HL-60/S4 treated with phorbol 12-myristate 13-acetate at 8.2 ng/mL for 4 days and 3 days (cell line): ENCODE results near the gene ITPR1.

Source experiments
- in situ Hi-C: fragments of 300-500 bp; cut with MboI; formaldehyde crosslinking; loops from 2 replicates; pipeline ENCODE4 v1.15.0; 2022; ENCODE audit warnings: low sequenced_read_pairs

Gene ITPR1

GRCh38 chr3:4729061-4729973, 236.2 kb downstream of the ITPR1 start:
- in situ Hi-C loops = loop anchor here (10.0 kb wide), 1 partner anchor 85 kb away; no protein-coding TSS in a partner anchor

GRCh38 chr3:4730719-4731118, 237.6 kb downstream of the ITPR1 start:
- in situ Hi-C loops = no loop called here

- in situ Hi-C loops = no loop called here
Measured at GRCh38 chr3:4731543-4732111, 238.5 kb downstream of the ITPR1 start.

- in situ Hi-C loops = no loop called here
Measured at GRCh38 chr3:4732925-4733324, 239.8 kb downstream of the ITPR1 start.

- in situ Hi-C loops = no loop called here
Measured at GRCh38 chr3:4734454-4734853, 241.3 kb downstream of the ITPR1 start.

GRCh38 chr3:4735243-4735642, 242.1 kb downstream of the ITPR1 start:
- in situ Hi-C loops = no loop called here

GRCh38 chr3:4736284-4736861, 243.2 kb downstream of the ITPR1 start:
- in situ Hi-C loops = no loop called here

GRCh38 chr3:4738737-4739274, 245.7 kb downstream of the ITPR1 start:
- in situ Hi-C loops = no loop called here

- in situ Hi-C loops = no loop called here
Measured at GRCh38 chr3:4739289-4740236, 246.4 kb downstream of the ITPR1 start.

GRCh38 chr3:4740397-4741105, 247.4 kb downstream of the ITPR1 start:
- in situ Hi-C loops = no loop called here

GRCh38 chr3:4741106-4741403, 247.9 kb downstream of the ITPR1 start:
- in situ Hi-C loops = no loop called here

GRCh38 chr3:4741404-4742307, 248.5 kb downstream of the ITPR1 start:
- in situ Hi-C loops = no loop called here

- in situ Hi-C loops = no loop called here
Measured at GRCh38 chr3:4742359-4742758, 249.2 kb downstream of the ITPR1 start.

- in situ Hi-C loops = no loop called here
Measured at GRCh38 chr3:4743371-4743770, 250.2 kb downstream of the ITPR1 start.

GRCh38 chr3:4744405-4745234, 251.5 kb downstream of the ITPR1 start:
- in situ Hi-C loops = no loop called here

GRCh38 chr3:4745235-4745610, 252.1 kb downstream of the ITPR1 start:
- in situ Hi-C loops = no loop called here

- in situ Hi-C loops = no loop called here
Measured at GRCh38 chr3:4746241-4746958, 253.3 kb downstream of the ITPR1 start.

GRCh38 chr3:4748127-4748526, 255.0 kb downstream of the ITPR1 start:
- in situ Hi-C loops = no loop called here
